GM10248 (cell line): ENCODE data around the gene RAB3D.
"Not testable (repeated sequence)": the region's sequence is repeated elsewhere in the genome, so short reads cannot be mapped to it uniquely, and the experiment has no call there.

Experiments used
- CTCF ChIA-PET: fragments of 300-600 bp; sonication (Branson Sonifier 250); formaldehyde crosslinking; extraction: SDS; loops from one replicate; lab custom pipeline; 2021; ENCODE audit warnings: antibody characterized with exemption; lab: Yijun Ruan, JAX
- POLR2A ChIA-PET: fragments of 350-650 bp; sonication (Branson Sonifier 250); formaldehyde crosslinking; extraction: SDS; loops from one replicate; lab custom pipeline; 2020; ENCODE audit warnings: antibody characterized with exemption; lab: Yijun Ruan, JAX
- DNase-seq: peaks from one replicate; pipeline ENCODE4 v3.0.0; 2012; ENCODE audit errors: extremely low spot score
- TF ChIP-seq, protein P1 (sequence below): IDR thresholded peaks from 2 replicates; pipeline ENCODE4 v1.5.1; 2012; ENCODE audit warnings: mild to moderate bottlenecking, low read depth; ENCODE audit errors: extremely low read depth, missing control alignments, control extremely low read depth

RAB3D gene

DNA sequence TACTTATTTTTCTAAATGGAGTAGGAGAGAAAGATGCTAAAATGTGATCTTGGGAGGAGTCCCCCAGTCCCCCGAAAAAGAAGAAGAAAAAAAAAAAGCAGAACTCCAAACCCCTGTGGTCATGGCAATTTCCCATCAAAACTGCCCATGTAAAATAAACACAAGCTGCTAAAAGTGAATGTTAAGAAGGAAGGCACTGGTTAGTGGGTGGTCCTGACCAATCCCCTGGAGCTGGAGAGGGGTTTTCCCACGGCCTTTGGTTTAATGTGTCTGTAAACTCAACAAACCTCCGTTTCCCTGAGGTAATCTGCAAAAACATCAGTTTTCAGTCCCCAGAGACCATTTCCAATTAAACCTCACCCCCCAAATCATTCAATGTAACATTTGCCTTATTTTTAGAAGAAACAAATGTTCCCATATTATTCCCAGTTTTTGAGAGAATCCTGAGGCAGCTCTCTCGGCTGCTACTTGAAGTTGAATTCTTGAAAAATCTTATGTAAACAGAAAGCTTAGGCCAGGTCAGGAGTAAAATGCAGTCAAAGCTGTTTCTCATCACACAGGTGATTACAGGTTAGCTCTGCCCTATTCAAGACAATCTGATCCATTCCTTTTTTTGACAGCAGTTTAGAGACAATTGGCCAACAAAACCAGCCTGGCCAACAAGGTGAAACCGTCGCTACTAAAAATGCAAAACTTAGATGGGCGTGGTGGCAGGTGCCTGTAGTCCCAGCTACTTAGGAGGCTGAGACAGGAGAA lies 17.0 kb downstream of the RAB3D start:
- DNase-seq = no peak

DNA sequence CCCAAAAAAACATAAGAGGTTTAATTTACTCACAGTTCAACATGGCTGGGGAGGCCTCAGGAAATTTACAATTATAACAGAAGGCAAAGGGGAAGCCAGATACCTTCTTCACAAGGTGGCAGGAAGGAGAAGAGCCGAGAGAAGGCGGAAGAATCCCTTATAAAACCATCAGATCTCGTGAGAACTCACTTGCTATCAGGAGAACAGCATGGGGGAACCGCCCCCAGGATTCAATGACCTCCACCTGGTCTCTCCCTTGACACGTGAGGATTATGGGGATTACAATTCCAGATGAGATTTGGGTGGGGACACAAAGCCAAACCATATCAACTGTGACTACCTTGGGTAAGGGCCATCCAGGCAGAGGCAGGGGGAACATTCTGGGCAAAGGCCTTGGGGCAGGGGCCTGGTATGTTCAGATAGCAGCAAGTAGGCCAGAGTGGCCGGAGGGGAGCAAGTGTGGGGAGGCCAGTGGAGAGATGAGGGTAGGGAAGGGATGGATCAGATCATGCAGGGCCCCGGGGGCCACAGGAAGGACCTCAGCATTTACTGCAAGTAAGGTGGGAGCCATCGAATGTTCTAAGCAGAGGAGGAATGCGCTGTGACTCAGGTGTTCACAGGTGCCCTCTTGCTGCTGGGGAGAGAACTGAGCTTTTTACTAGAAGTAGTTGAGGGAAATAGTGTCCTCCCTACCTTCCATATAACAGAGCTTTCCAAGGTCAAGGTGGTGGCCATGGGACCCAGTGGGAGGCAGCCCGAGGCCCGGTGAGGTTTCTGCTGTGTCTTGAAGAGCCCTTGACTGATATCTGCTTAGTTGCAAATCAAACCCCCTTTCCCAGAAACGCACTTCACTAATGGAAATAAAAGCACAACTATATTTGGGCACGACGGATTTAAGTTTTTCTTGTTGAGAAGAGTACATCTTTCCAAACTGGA lies 18.0 kb downstream of the RAB3D start:
- no peak for DNase-seq
- POLR2A ChIA-PET = no interaction called here
- TF ChIP-seq, protein P1, sequence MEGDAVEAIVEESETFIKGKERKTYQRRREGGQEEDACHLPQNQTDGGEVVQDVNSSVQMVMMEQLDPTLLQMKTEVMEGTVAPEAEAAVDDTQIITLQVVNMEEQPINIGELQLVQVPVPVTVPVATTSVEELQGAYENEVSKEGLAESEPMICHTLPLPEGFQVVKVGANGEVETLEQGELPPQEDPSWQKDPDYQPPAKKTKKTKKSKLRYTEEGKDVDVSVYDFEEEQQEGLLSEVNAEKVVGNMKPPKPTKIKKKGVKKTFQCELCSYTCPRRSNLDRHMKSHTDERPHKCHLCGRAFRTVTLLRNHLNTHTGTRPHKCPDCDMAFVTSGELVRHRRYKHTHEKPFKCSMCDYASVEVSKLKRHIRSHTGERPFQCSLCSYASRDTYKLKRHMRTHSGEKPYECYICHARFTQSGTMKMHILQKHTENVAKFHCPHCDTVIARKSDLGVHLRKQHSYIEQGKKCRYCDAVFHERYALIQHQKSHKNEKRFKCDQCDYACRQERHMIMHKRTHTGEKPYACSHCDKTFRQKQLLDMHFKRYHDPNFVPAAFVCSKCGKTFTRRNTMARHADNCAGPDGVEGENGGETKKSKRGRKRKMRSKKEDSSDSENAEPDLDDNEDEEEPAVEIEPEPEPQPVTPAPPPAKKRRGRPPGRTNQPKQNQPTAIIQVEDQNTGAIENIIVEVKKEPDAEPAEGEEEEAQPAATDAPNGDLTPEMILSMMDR = no peak
- CTCF ChIA-PET = interaction anchor here (1.2 to 2.5 kb wide), 4 partner anchors 15 to 78 kb away, joined by 3 to 10 read pairs (median 4); partner anchors contain the start of genes RAB3D and TSPAN16

More for the DNA sequence above, 17.0 kb downstream of the RAB3D start:
- ChIA-PET CTCF (interaction anchor here (1.2 to 2.6 kb wide), 8 partner anchors 16 to 160 kb away, joined by 3 to 10 read pairs (median 4); partner anchors contain the start of genes RAB3D and TSPAN16), POLR2A (no interaction called here)
- TF ChIP-seq, protein P1 = no peak

DNA sequence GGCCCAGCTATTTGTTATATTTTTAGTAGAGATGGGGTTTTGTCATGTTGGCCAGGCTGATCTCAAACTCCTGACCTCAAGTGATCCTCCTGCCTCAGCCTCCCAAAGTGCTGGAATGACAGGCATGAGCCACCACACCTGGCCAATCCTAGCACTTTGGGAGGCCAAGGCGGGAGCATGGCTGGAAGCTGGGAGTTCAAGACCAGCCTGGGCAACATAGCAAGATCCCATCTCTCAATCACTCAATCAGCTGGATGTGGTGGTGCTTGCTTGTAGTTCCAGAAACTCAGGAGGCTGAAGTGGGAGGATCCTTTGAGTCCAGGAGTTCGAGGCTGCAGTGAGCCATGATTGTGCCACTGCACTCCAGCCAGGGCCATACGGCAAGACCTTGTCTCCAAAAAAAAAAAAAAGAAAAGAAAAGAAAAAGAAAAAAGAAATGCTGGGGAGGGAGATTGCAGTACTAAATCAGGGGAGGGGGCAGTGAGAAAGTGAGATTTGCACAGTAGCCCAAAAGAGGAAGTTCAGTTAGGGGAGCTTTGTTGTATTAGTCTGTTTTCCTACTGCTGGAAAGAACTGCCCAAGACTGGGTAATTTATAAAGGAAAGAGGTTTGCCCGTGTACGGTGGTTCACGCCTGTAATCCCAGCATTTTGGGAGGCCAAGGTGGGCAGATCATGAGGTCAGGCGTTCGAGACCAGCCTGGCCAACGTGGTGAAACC lies 19.0 kb downstream of the RAB3D start:
- CTCF ChIA-PET = interaction anchor here (1.6 kb wide), 1 partner anchor 28 kb away, joined by 3 read pairs; no protein-coding TSS in a partner anchor
- DNase-seq, POLR2A ChIA-PET: not testable (repeated sequence)

DNA sequence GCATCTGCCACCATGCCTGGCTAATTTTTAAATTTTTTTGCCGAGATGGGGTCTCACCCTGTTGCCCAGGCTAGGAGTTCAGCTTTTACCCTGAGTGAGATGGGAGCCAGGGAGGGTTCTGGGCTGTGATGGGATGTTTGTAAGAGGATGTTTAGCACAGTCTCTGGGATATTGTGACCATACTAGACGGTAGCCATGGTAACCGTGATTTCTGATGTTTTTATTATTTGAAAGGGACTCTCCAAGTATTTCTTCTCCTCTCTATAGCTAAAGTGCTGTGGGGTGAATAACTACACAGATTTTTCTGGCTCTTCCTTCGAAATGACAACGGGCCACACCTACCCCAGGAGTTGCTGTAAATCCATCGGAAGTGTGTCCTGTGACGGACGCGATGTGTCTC lies 33.1 kb downstream of the RAB3D start:
- no peak for DNase-seq
- ChIA-PET POLR2A (no interaction called here), CTCF (interaction anchor here (1.3 to 2.3 kb wide), 6 partner anchors 12 to 129 kb away, joined by 3 to 5 read pairs (median 5); partner anchors contain the start of genes ODAD3 and PRKCSH)
- TF ChIP-seq, protein P1 = no peak

DNA sequence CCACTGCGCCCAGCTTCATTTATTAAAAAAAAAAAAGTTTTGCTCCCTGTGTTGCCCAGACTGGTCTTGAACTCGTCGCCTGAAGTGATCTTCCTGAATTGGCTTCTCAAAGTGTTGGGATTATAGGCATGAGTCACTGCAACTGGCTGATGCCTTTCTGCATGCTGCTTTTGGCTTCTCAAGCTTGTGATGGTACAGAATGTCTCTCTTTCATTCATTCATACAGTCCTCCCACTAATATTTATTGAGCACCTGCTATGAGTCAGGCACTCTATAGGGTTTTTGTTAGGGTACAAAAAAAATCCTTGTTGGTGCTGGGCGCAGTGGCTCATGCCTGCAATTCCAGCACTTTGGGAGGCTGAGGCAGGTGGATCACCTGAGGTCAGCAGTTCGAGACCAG lies 34.5 kb downstream of the RAB3D start:
- POLR2A ChIA-PET = no interaction called here
- CTCF ChIA-PET = interaction anchor here (1.0 to 1.5 kb wide), 2 partner anchors 14 to 16 kb away, joined by 3 to 4 read pairs; no protein-coding TSS in a partner anchor
- TF ChIP-seq, protein P1 = no peak
- no peak for DNase-seq

DNA sequence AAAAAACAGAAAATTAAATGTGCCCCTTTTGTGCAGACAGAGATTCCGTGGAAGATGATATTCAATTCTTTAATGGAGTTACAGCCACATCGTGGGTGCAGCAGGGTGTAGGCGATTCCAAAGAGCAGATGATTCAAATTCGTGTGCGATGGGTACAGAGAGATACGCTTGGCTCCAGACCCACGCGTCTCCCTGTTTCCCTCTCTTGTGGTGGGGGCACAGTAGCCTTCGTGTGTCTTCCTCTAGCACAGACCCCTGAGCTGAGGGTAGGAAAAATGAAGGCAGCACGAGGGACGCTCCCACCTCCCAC lies 38.7 kb downstream of the RAB3D start:
- DNase-seq = no peak
- TF ChIP-seq, protein P1 = no peak
- CTCF ChIA-PET = interaction anchor here (1.5 kb wide), 1 partner anchor 9 kb away, joined by 3 read pairs; no protein-coding TSS in a partner anchor
- POLR2A ChIA-PET = no interaction called here
